Measurements from ENCODE around the gene IRF5.

Gene IRF5, protein sequence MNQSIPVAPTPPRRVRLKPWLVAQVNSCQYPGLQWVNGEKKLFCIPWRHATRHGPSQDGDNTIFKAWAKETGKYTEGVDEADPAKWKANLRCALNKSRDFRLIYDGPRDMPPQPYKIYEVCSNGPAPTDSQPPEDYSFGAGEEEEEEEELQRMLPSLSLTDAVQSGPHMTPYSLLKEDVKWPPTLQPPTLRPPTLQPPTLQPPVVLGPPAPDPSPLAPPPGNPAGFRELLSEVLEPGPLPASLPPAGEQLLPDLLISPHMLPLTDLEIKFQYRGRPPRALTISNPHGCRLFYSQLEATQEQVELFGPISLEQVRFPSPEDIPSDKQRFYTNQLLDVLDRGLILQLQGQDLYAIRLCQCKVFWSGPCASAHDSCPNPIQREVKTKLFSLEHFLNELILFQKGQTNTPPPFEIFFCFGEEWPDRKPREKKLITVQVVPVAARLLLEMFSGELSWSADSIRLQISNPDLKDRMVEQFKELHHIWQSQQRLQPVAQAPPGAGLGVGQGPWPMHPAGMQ

DNA sequence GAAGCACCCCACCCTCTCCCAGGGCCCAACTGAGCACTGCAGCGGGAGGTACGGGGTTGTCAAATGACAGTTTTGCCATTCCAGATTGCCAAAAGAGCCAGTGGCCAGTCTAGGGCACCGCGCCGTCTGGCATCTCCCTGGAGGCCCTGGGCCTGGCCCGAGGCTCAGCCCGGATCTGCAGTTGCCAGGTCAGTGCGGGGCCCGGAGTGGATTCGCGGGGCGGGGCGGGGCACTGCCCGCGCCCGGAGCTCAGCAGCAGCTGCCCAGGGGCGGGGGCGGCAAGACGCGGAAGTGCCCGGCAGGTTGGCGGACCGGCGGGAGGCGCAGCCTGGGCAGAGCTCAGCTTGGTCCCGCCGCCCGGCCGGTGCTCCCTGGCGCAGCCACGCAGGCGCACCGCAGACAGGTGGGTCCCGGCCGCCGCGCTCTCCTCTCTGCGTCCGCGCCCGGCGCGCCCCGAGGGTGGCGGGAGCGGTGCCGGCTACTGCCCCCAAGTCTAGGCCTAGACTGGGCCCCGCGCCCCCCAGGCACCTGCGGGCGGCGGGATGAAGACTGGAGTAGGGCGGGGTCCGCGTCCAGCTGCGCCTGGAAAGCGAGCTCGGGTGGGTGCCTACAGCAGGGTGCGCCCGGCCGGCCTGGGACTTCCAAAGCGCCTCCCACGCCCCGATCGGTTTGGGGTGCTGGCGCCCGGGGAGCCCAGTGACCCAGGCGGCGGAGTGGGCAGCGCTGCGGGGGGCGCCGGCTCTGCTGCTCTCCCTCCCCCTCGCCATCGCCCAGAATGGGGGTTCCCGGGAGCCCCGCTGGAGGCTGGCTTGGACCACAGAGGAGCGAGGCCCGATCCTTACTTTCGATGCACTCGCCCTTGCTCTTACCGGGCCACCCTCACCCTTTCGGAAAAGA lies at the start of gene IRF5:
Gene IRF5, plus strand, starts transcription at position 281 of the 897 bp plus-strand sequence. CDS start 4,155 bp downstream, outside the sequence.
- peak within 1 kb of the TSS; percentile 55 for H3K4me3 ChIP-seq (ENCODE audit: low read length)
- no peak for TF ChIP-seq CTCF (IDR thresholded peaks at IDR 0.05; ENCODE audit: insufficient read depth, low read depth, low read length, missing control alignments)
- DNase-seq (ENCODE audit: low read depth), result peak; percentile 48

DNA sequence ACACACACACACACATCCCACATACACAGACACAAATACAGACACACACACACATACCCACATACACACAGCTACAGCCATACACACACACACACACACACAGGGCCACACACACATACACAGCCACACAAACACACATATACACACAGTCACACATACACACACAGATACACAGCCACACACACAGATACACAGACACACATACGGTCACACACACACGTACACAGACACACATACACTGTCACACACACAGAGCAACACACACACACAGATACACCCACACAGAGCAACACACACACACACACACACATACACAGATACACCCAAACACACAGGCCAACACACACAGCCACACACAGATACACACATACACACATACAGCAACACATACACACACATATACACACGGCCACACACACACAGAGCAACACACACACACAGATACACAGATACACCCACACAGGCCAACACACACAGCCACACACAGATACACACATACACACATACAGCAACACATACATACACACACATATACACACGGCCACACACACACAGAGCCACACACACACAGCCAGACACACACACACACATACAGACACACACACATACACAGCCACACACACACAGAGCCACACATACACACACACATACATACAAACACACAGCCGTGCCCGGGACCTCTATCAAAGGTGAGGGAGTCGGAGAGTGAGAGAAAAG lies 49.5 kb upstream of the IRF5 start:
- TF ChIP-seq CTCF (IDR thresholded peaks at IDR 0.05; ENCODE audit: insufficient read depth, low read depth, low read length, missing control alignments), result no peak

DNA sequence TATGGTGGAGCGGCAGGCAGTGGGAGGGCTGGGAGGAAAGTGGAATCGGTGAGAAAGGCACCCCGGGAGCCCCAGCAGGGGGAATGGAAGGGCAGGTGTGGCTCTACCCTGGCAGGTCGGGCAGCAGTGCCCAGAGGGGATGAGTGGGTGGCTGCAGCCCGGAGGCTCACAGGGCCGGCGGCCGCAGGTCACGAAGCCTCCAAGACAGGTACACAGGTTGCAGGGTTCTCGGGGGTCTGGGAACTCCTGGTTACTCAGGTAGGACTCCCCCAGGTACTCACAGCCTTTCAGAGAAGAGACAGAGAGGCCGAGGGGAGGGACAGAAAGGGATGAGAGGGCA lies 49.0 kb upstream of the IRF5 start:
- no peak for TF ChIP-seq CTCF (IDR thresholded peaks at IDR 0.05; ENCODE audit: insufficient read depth, low read depth, low read length, missing control alignments)
- H3K4me3 ChIP-seq (ENCODE audit: low read length), result no peak overlapping the region

More for the DNA sequence above, 49.5 kb upstream of the IRF5 start:
- DNase-seq (ENCODE audit: low read depth), result no peak
- no peak overlapping the region for H3K4me3 ChIP-seq (ENCODE audit: low read length)

GRCh38 chr7:128889121-128889520 lies 48.6 kb upstream of the IRF5 start:
- no peak for TF ChIP-seq CTCF (IDR thresholded peaks at IDR 0.05; ENCODE audit: insufficient read depth, low read depth, low read length, missing control alignments)
- peak; percentile 87 for DNase-seq (ENCODE audit: low read depth)
- no peak overlapping the region for H3K4me3 ChIP-seq (ENCODE audit: low read length)

More for the DNA sequence above, 49.0 kb upstream of the IRF5 start:
- DNase-seq (ENCODE audit: low read depth), result no peak

DNA sequence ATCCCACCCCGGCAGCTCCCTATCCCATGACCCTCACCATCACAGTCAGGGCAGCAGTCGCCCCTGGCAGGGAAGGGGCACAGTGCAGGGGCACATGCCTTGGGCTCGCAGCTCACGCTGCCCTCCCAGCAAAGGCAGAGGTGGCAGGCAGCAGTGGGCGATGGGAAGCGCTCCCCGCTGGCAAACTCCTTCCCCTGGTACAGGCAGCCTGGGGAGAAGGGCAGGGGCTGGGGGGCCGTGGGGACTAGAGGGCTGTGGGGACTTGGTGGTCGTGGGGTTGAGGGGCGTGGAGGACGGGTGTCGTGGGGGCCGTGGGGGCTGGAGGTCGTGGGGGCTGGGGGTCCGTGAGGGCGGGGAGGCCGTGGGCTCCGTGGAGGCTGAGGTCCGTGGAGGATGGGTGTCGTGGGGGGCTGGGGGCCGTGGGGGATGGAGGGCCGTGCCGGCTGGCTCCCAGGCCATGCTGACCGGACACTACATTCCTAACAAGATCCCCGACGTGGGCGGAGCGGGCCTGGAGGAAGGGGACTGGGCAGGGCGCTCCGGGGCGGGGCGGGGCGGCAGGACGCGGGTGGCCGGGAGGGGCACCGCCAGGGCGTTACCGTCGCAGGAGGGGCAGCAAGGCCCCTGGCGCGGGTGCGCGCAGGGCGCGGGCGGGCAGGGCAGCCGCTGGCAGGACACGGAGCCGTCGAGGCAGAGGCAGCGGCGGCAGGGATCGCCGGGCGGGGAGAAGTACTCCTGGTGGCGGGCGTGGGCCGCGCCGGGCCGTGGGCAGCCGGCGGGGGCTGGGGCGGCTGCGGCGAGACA lies 47.2 kb upstream of the IRF5 start:
- no peak for TF ChIP-seq CTCF (IDR thresholded peaks at IDR 0.05; ENCODE audit: insufficient read depth, low read depth, low read length, missing control alignments)

More for the DNA sequence above, 47.2 kb upstream of the IRF5 start:
- H3K4me3 ChIP-seq (ENCODE audit: low read length), result peak overlapping the region; percentile 27
- DNase-seq (ENCODE audit: low read depth), result no peak

All from epithelial cell of esophagus (primary cell).